Mesodermal cell (in vitro differentiated cells): ENCODE measurements around the gene DOCK3.
A peak's percentile ranks its signal among the peaks of the same experiment; 100 is the strongest.

Source experiments
- H3K27ac ChIP-seq: 2 replicates; pipeline ENCODE4 v1.7.0; 2013; ENCODE audit warnings: mild to moderate bottlenecking, low read depth, low read length, moderate library complexity; ENCODE audit not compliant: severe bottlenecking
- H3K36me3 ChIP-seq: 2 replicates; pipeline ENCODE4 v1.7.1; 2013; ENCODE audit warnings: mild to moderate bottlenecking, low read length, moderate library complexity; ENCODE audit not compliant: control insufficient read depth, insufficient read depth
- H3K4me1 ChIP-seq: one replicate; pipeline ENCODE4 v1.7.1; 2013; ENCODE audit warnings: mild to moderate bottlenecking, low read length; ENCODE audit not compliant: insufficient read depth, control insufficient read depth, poor library complexity, severe bottlenecking
- H3K4me3 ChIP-seq: 2 replicates; pipeline ENCODE4 v1.7.0; 2013; ENCODE audit warnings: low read length, control low read depth, mild to moderate bottlenecking; ENCODE audit not compliant: insufficient read depth, poor library complexity, severe bottlenecking; ENCODE audit errors: extremely low read depth
- H3K9me3 ChIP-seq: 2 replicates; pipeline ENCODE4 v1.7.1; 2013; ENCODE audit warnings: mild to moderate bottlenecking, low read length, moderate library complexity; ENCODE audit not compliant: control insufficient read depth
- WGBS, 2 experiments: methylation state at CpG; one replicate each; pipeline ENCODE4 v1.1.5; 2013; ENCODE audit warnings: missing lambda C conversion rate in 2 of 2; ENCODE audit not compliant: insufficient coverage in 2 of 2; 5-methylcytosine and 5-hydroxymethylcytosine counted together

DOCK3 gene

DNA sequence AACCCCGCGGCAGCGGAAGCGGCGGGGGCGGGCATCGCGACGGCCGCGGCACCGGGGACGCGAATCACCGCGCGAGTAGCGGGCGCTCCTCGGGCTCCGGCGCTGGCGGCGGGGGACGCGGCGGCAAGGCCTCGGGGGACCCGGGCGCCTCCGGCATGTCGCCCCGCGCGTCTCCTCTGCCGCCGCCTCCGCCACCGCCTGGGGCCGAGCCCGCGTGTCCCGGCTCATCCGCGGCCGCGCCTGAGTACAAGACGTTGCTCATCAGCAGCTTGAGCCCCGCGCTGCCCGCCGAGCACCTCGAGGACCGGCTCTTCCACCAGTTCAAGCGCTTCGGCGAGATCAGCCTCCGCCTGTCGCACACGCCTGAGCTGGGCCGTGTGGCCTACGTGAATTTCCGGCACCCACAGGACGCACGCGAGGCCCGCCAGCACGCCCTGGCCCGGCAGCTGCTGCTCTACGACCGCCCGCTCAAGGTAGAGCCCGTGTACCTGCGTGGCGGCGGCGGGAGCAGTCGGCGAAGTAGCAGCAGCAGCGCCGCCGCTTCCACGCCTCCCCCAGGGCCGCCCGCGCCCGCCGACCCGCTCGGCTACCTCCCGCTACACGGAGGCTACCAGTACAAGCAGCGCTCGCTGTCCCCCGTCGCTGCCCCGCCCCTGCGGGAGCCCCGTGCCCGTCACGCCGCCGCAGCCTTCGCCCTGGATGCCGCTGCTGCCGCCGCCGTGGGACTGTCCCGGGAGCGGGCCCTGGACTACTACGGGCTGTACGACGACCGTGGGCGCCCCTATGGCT, 717.0 kb downstream of the DOCK3 start:
- Histone ChIP-seq H3K4me3 (peak overlapping the region; percentile 54), H3K4me1 (peaks cover 33% of the 10 kb centered on the region), H3K36me3 (peaks cover 87% of the 10 kb centered on the region), H3K27ac (peak overlapping the region; percentile 97), H3K9me3 (peaks cover 22% of the 10 kb centered on the region)
- WGBS, 2 experiments: 23 to 24% methylated on average over 78 to 99 of the region's 115 CpGs

DNA sequence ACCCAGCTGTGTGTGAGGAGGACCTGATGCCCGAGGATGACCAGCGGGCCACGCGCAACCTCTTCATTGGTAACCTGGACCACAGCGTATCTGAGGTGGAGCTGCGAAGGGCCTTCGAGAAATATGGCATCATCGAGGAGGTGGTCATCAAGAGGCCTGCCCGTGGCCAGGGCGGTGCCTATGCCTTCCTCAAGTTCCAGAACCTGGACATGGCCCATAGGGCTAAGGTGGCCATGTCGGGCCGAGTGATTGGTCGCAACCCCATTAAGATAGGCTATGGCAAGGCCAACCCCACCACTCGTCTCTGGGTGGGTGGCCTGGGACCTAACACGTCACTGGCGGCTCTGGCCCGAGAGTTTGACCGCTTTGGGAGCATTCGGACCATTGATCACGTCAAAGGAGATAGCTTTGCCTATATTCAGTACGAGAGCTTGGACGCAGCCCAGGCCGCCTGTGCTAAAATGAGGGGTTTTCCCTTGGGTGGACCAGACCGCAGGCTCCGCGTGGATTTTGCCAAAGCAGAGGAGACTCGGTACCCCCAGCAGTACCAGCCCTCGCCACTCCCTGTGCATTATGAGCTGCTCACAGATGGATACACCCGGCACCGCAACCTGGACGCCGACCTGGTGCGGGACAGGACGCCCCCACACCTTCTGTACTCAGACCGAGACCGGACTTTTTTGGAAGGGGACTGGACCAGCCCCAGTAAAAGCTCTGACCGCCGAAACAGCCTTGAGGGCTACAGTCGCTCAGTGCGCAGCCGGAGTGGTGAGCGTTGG, 717.8 kb downstream of the DOCK3 start:
- H3K27ac ChIP-seq: no peak overlapping the region
- H3K4me1 ChIP-seq: peaks cover 26% of the 10 kb centered on the region
- peaks cover 88% of the 10 kb centered on the region for H3K36me3 ChIP-seq
- H3K9me3 ChIP-seq: peaks cover 22% of the 10 kb centered on the region
- WGBS, 2 experiments: 94 to 96% methylated on average over 40 to 42 of the region's 42 CpGs
- H3K4me3 ChIP-seq: peak overlapping the region; percentile 54

DNA sequence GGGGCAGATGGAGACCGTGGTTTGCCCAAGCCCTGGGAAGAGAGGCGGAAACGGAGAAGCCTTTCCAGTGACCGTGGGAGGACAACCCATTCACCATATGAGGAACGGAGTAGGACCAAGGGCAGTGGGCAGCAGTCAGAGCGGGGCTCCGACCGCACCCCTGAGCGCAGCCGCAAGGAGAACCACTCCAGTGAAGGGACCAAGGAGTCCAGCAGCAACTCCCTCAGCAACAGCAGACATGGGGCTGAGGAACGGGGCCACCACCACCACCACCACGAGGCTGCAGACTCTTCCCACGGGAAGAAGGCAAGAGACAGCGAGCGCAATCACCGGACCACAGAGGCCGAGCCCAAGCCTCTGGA, 718.4 kb downstream of the DOCK3 start:
- Histone ChIP-seq H3K4me1 (peaks cover 20% of the 10 kb centered on the region), H3K27ac (no peak overlapping the region), H3K36me3 (peaks cover 87% of the 10 kb centered on the region), H3K9me3 (peaks cover 22% of the 10 kb centered on the region), H3K4me3 (no peak overlapping the region)
- WGBS, 2 experiments: 95 to 97% methylated on average over 17 of the region's 17 CpGs

DNA sequence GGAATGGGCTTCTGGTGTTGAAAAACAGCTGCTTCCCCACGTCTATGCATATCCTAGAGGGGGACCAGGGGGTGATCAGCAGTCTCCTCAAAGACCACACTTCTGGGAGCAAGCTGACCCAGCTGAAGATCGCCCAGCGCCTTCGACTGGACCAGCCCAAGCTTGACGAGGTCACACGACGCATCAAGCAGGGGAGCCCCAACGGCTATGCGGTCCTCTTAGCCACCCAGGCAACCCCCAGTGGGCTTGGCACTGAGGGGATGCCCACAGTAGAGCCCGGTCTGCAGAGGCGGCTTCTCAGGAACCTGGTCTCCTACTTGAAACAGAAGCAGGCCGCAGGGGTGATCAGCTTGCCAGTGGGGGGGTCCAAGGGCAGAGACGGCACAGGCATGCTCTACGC, 718.8 kb downstream of the DOCK3 start:
- peaks cover 20% of the 10 kb centered on the region for H3K4me1 ChIP-seq
- peaks cover 22% of the 10 kb centered on the region for H3K9me3 ChIP-seq
- no peak overlapping the region for H3K27ac ChIP-seq
- H3K4me3 ChIP-seq: no peak overlapping the region
- peaks cover 85% of the 10 kb centered on the region for H3K36me3 ChIP-seq
- WGBS, 2 experiments: 96% methylated on average over 14 of the region's 14 CpGs

DNA sequence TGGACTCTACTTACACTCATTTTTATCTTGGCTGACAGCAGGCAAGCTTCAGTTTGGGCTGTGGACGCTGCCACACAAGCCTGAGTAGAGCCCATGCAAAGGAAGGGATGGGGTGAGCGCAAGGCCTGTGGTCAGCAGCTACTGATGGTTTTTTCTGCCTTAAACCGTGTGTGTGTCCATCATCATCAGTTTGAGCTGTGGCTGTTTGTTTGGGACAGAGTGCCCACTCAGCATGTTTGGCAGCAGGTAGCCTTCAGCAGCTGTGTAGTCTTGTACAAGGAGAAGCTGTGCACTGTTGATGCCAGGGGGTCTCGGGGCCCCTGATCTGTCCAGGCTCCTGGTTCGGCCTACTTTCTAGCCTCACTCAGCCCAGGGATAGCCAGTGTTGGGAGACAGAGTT, 719.8 kb downstream of the DOCK3 start:
- H3K4me3 ChIP-seq: no peak overlapping the region
- H3K27ac ChIP-seq: no peak overlapping the region
- peaks cover 22% of the 10 kb centered on the region for H3K9me3 ChIP-seq
- H3K36me3 ChIP-seq: peaks cover 78% of the 10 kb centered on the region
- H3K4me1 ChIP-seq: peaks cover 20% of the 10 kb centered on the region
- WGBS, 2 experiments: 84 to 96% methylated on average over 5 of the region's 5 CpGs

DNA sequence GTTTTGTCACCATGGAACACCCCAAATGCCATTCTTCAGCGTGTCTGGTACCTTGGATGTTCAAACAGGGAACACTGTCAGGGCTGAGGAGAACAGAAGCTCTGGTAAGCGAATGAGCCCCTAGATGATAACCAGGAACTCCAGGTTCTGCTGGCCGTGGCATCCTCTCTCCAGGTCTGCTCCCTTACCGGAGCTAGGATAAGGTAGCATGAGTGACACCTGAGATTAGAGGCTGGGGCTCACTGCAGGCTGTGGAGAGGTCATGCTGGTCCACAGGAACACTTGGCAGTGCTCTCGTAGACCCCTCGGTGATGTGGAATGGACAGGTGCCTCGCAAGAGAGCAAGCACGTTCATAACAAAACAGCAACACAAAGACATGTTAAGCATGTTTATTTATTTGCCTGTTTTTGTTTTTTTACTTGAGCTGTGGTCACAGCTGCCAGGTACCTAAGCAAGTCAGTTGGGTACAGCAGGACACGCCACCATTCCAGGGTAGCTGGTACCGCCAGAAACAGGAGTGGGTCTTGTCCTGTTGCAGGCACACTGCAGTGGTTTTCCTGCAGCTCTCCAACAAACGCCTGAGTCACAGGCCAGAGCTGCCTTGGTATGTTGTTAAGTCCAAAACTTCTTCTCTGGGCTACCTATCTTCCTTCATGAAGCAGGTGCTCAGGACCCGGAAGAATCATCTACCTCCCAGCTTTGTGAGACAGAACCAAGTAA, 720.9 kb downstream of the DOCK3 start:
- Histone ChIP-seq H3K27ac (peak overlapping the region; percentile 10), H3K4me3 (no peak overlapping the region), H3K36me3 (peaks cover 72% of the 10 kb centered on the region), H3K9me3 (peaks cover 22% of the 10 kb centered on the region), H3K4me1 (peaks cover 11% of the 10 kb centered on the region)
- WGBS, 2 experiments: 93 to 100% methylated on average over 9 to 10 of the region's 12 CpGs

DNA sequence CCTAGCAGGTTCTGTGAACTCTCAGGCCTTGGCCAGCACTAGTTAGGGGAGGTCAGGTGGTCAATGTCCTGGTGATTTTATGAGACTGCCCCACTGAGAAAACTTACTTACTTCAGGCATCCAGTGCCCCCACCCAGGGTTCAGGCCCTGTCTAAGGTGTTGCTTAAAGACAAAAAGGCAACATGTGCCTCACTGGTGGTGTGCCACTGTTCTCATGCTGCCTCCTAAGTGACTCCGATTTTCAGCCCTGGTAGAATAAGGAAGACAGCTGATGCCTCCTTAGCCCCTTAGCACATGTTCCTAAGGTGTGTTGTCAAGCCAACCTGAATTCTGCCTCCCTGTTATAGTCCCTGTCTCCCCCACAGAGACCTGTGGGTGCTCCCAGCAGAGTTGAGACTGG, 721.7 kb downstream of the DOCK3 start:
- H3K4me1 ChIP-seq: peaks cover 11% of the 10 kb centered on the region
- H3K36me3 ChIP-seq: peaks cover 76% of the 10 kb centered on the region
- WGBS, 2 experiments: 91 to 100% methylated on average over 1 of the region's 1 CpG
- H3K4me3 ChIP-seq: no peak overlapping the region
- peaks cover 22% of the 10 kb centered on the region for H3K9me3 ChIP-seq
- no peak overlapping the region for H3K27ac ChIP-seq

DNA sequence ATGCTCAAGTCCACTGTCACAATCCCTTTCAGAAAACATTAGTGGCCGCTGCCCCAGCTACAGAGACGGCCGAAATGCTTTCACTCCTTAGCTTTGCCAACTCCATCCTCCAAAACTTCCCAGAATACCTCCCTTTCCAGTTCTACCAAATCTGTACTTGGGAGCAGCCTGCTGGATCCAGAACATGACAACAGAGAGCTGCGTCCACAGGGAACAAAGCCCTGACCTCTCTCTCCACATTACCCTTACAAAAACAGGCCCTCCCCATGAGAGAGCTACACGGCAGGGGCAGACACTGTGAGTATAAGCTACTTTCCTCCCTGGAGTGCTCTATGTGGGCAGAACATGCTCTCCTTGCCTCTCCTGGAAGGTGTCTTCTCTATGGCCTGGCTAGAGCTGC, 722.7 kb downstream of the DOCK3 start:
- 88 to 93% methylated on average over 3 to 4 of the region's 5 CpGs for whole genome bisulfite sequencing, 2 experiments
- Histone ChIP-seq H3K4me3 (no peak overlapping the region), H3K27ac (no peak overlapping the region), H3K9me3 (peaks cover 17% of the 10 kb centered on the region), H3K4me1 (peaks cover 11% of the 10 kb centered on the region), H3K36me3 (peaks cover 80% of the 10 kb centered on the region)

DNA sequence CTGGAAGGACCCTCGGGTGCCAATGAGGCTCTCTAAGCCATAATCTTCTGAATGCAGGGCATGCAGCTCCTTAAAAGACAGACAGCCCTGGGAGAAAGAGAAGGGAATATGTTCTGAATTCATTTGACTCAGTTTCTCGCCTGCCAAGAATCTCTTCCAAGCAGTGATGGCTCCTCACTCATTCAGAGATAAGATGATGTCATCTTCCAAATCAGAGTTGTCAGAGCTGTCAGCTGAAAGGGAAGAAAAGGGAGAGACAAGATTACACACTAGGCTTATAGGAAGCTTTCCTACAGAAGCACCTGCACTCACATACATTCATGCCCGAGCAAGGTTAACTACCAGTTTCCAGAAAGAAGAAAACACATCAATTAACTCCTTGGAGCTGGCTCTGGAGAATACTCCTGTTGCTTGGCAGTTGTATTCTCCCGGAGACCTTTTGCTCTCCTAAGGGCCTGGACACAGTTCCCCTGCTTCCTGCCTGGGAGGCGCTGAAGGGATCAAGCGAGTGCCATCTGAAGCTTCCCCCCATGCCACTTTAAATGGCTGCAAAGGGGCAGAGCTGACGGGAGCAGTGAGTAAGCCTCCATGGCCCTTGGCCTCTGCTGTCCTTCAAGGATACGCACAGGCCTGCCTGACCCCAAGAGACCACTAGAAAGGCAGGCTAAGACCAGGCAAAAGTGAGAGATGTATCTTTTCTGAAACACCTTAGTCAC, 724.0 kb downstream of the DOCK3 start:
- Histone ChIP-seq H3K9me3 (peaks cover 6% of the 10 kb centered on the region), H3K4me3 (no peak overlapping the region), H3K27ac (peak overlapping the region; percentile 10), H3K4me1 (peaks cover 11% of the 10 kb centered on the region), H3K36me3 (peaks cover 78% of the 10 kb centered on the region)
- 84 to 88% methylated on average over 6 to 7 of the region's 8 CpGs for WGBS, 2 experiments

DNA sequence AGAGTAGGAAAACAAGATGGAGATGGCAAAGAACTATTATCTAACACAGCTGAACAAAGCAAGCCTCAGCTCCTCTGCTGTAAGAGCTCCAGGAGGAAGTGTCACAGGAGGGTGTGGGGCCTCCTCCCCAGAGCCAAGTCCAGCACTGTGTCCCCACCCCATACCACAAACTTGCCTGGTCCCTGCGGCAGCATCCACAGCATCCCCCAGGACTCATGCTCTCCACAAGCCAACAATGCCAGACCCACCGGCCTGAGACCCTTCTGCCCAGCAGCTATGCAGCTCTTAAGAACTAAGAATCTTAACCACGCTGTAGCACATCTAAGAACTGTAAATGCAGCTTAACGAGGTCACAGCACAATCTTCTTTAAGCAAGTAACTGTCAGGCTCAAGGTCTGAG, 725.4 kb downstream of the DOCK3 start:
- 88 to 97% methylated on average over 3 to 4 of the region's 4 CpGs for WGBS, 2 experiments
- no peaks in the 10 kb centered on the region for H3K9me3 ChIP-seq
- H3K4me3 ChIP-seq: no peak overlapping the region
- no peak overlapping the region for H3K27ac ChIP-seq
- H3K4me1 ChIP-seq: peaks cover 4% of the 10 kb centered on the region
- peaks cover 72% of the 10 kb centered on the region for H3K36me3 ChIP-seq
